Epidermal melanocyte (primary cell): ENCODE results near the gene ATP6AP2.
"Not testable (repeated sequence)": the region's sequence is repeated elsewhere in the genome, so short reads cannot be mapped to it uniquely, and the experiment has no call there.

ENCODE experiments used
- DNase-seq: peaks from one replicate; pipeline ENCODE4 v3.0.0; 2011; ENCODE audit warnings: low spot score; ENCODE audit not compliant: insufficient read length

The ATP6AP2 gene

GRCh38 chrX:40580537-40581335, at the start of gene ATP6AP2:
Gene ATP6AP2, plus strand, starts transcription at chrX:40580970. Its CDS starts 96 bp downstream, at chrX:40581066.
- DNase-seq: peak; percentile 81

GRCh38 chrX:40531056-40531826, 49.5 kb upstream of the ATP6AP2 start:
- no peak for DNase-seq

- DNase-seq: no peak
Observed at GRCh38 chrX:40537310-40537709, 43.5 kb upstream of the ATP6AP2 start.

GRCh38 chrX:40538406-40538805, 42.4 kb upstream of the ATP6AP2 start:
- no peak for DNase-seq

- DNase-seq: no peak
Observed at GRCh38 chrX:40539214-40540142, 41.3 kb upstream of the ATP6AP2 start.

GRCh38 chrX:40542208-40542607, 38.6 kb upstream of the ATP6AP2 start:
- no peak for DNase-seq

GRCh38 chrX:40542972-40543371, 37.8 kb upstream of the ATP6AP2 start:
- DNase-seq: no peak

GRCh38 chrX:40543661-40544328, 37.0 kb upstream of the ATP6AP2 start:
- no peak for DNase-seq

- DNase-seq: no peak
Observed at GRCh38 chrX:40544343-40545266, 36.2 kb upstream of the ATP6AP2 start.

- no peak for DNase-seq
Observed at GRCh38 chrX:40546870-40547269, 33.9 kb upstream of the ATP6AP2 start.

GRCh38 chrX:40550066-40550465, 30.7 kb upstream of the ATP6AP2 start:
- DNase-seq: no peak

- DNase-seq: no peak
Observed at GRCh38 chrX:40552768-40553167, 28.0 kb upstream of the ATP6AP2 start.

GRCh38 chrX:40558590-40558989, 22.2 kb upstream of the ATP6AP2 start:
- no peak for DNase-seq

GRCh38 chrX:40563784-40564183, 17.0 kb upstream of the ATP6AP2 start:
- DNase-seq: no peak

- DNase-seq: no peak
Observed at GRCh38 chrX:40564447-40564846, 16.3 kb upstream of the ATP6AP2 start.

- DNase-seq: no peak
Observed at GRCh38 chrX:40570346-40571093, 10.2 kb upstream of the ATP6AP2 start.

GRCh38 chrX:40571164-40571563, 9.6 kb upstream of the ATP6AP2 start:
- DNase-seq: not testable (repeated sequence)

GRCh38 chrX:40571600-40571999, 9.2 kb upstream of the ATP6AP2 start:
- DNase-seq: no peak

- DNase-seq: no peak
Observed at GRCh38 chrX:40573763-40574162, 7.0 kb upstream of the ATP6AP2 start.
